ENCODE data around the gene NPHP4. TPM values are rescaled to one million over a fixed set of nuclear protein-coding genes. Genes with fewer than 3 reads are reported as not detected.

NPHP4 gene
- total RNA-seq, 2 donors from 2014 or later, result 6.2 to 15.9 TPM

DNA sequence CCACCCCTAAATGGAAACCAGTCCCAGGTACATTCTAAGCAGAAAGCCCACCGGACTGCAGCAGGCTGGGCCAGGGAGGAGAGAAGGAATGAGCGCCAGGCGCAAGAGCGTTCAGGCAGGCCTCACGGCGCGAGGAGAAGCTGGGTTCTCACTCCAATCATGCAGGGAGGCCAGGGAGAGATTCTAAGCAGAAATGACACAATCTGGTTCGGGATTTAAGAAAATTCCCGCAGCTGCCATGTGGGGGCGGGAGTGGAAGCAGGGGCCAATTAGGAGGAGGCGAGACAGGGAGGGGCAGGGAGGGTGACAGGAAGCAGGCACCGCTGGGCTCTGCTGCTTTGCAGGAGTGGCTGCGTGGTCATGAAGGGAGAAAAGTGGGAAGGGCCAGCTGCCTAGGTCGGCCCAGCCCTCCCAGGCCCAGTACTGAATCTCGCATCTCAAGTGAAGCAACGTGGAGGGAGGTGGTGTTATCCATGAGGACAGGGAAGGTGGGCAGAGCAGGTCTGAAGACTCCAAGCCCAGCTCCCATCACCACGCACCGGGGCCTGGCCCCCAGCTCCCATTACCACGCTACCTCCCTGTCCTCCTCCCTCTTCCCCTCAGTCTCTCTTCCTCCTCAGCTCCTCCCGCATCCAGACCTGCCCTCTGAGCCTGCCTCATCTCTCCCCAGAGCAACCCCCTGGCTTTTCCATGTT, 11.8 kb downstream of the NPHP4 start:
- TF ChIP-seq, protein P1, sequence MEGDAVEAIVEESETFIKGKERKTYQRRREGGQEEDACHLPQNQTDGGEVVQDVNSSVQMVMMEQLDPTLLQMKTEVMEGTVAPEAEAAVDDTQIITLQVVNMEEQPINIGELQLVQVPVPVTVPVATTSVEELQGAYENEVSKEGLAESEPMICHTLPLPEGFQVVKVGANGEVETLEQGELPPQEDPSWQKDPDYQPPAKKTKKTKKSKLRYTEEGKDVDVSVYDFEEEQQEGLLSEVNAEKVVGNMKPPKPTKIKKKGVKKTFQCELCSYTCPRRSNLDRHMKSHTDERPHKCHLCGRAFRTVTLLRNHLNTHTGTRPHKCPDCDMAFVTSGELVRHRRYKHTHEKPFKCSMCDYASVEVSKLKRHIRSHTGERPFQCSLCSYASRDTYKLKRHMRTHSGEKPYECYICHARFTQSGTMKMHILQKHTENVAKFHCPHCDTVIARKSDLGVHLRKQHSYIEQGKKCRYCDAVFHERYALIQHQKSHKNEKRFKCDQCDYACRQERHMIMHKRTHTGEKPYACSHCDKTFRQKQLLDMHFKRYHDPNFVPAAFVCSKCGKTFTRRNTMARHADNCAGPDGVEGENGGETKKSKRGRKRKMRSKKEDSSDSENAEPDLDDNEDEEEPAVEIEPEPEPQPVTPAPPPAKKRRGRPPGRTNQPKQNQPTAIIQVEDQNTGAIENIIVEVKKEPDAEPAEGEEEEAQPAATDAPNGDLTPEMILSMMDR (IDR thresholded peaks at IDR 0.05), result no peak
- intact Hi-C loops (cut with DNase I), result no loop called here
- no peak overlapping the region for H3K27ac ChIP-seq
- H3K4me1 ChIP-seq, result no peaks in the 10 kb centered on the region
- no peaks in the 10 kb centered on the region for H3K9me3 ChIP-seq
- H3K27me3 ChIP-seq, result no peaks in the 10 kb centered on the region
- no peak for DNase-seq
- no peaks in the 10 kb centered on the region for H3K36me3 ChIP-seq
- H3K4me3 ChIP-seq, result no peak overlapping the region
- H3K9ac ChIP-seq (ENCODE audit: low read depth in 2 of 2, low read length in 2 of 2), result no peak overlapping the region

GRCh38 chr1:5979536-5980313, 12.5 kb downstream of the NPHP4 start:
- H3K9me3 ChIP-seq, result no peaks in the 10 kb centered on the region
- H3K4me3 ChIP-seq, result no peak overlapping the region
- H3K36me3 ChIP-seq, result no peaks in the 10 kb centered on the region
- TF ChIP-seq, protein P1 (IDR thresholded peaks at IDR 0.05), result no peak
- intact Hi-C loops (cut with DNase I), result no loop called here
- H3K27me3 ChIP-seq, result no peaks in the 10 kb centered on the region
- no peak for DNase-seq
- no peak overlapping the region for H3K27ac ChIP-seq
- no peaks in the 10 kb centered on the region for H3K4me1 ChIP-seq
- H3K9ac ChIP-seq (ENCODE audit: low read depth in 2 of 2, low read length in 2 of 2), result no peak overlapping the region

GRCh38 chr1:5978452-5978851, 13.8 kb downstream of the NPHP4 start:
- Histone ChIP-seq H3K9ac (ENCODE audit: low read depth in 2 of 2, low read length in 2 of 2) (no peak overlapping the region), H3K4me3 (no peak overlapping the region), H3K27me3 (no peaks in the 10 kb centered on the region), H3K36me3 (no peaks in the 10 kb centered on the region), H3K9me3 (no peaks in the 10 kb centered on the region), H3K4me1 (no peaks in the 10 kb centered on the region), H3K27ac (no peak overlapping the region)
- TF ChIP-seq, protein P1 (IDR thresholded peaks at IDR 0.05), result no peak
- intact Hi-C loops (cut with DNase I), result no loop called here
- DNase-seq, result no peak

DNA sequence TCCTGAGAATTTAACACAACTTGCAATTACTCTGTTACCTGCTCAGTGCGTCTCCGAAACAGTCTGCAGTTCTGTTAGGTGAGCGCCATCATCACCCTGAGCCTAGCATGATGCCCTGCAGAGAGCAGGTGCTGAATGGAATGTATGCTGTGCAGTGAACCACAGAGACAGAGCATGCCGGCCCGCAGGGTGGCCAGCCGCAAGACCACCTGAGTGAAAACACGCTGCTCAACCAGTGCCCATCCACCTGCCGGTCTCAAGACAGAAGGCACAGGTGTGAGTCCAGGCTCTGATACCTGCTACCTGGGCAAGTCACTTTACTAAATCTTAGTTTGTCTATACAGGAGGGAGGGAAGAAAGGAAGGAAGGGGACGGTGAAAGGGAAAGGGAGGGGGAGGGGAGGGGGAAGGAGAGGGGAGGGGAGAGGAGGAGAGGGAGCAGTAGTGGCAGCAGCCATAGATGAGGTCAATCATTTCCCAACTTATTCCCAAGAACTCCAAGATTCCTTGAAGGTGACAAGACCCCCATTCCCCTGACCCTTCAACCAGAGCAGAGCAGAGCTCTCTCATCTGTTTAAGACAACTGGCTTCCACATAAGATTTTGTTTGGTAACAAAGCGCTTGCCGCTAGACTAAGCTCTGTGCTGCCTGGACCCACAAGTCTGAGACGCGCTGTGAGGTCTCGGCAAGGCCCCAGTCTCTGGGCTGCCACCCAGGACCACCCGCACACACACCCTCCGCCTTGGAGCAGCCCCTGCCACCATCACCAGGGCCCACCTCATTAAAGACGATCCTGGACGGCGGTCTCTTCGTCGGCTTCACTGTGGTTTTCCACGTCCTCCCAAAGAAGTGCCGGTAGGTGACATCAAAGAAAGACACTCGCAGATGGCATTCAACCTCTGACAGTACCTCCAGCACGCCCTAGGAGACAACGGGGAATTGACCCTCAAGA, 14.5 kb downstream of the NPHP4 start:
- no peaks in the 10 kb centered on the region for H3K36me3 ChIP-seq
- H3K4me3 ChIP-seq, result no peak overlapping the region
- no peaks in the 10 kb centered on the region for H3K9me3 ChIP-seq
- H3K27me3 ChIP-seq, result no peaks in the 10 kb centered on the region
- no peak for DNase-seq
- H3K4me1 ChIP-seq, result no peaks in the 10 kb centered on the region
- intact Hi-C loops (cut with DNase I), result no loop called here
- no peak overlapping the region for H3K9ac ChIP-seq (ENCODE audit: low read depth in 2 of 2, low read length in 2 of 2)
- no peak overlapping the region for H3K27ac ChIP-seq
- TF ChIP-seq, protein P1 (IDR thresholded peaks at IDR 0.05), result no peak
